Measurements from ENCODE around the gene FUT8.

Gene FUT8

DNA sequence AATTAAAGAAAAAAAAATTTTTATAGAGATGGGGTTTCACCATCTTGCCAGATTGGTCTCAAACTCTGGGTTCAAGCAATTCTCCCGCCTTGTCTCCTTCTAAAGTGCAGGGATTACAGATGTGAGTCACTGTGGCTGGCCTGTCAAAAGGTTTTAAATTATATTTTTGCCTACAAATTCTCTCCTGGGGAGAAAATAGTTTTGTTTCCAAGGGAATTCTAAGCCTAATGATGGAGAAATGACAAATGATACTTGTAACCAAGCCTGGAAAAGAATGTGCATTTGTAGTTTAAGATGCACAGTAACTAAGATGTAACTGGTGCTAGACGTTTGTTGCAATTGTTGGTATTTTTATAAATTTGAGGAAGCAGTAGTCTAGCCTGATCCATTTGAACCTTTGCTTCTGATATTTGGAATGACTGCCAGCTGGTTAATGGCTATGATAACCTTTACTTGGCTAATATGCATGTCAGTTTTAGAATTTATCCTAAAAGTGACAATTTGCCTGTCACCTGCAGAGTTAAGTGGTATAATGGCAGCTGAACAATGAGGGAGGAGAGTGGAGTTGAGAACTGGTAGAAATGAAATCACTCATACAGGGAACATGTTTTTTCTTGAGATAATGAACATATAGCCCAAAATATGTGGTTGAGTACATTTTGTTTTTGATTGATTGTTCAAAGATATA, 148.0 kb downstream of the FUT8 start:
- DNase-seq, result no peak

DNA sequence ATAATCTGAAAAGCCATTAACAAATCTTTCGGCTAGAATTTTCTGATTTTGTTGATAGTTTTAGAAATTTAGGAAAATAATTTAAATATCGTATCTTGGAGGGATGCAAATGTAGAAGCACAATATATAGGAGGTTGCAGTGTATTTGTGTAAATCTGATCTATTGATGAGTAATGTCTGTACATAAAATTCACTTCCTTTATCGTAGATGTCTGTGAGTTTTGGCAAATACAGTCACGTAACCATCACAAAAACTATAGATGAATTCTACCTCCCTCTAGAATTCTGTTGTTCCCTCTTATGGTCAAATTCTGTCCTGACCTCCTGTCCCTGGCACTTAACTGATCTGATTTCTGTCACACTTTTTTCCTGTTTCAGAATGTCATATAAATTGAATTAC, 151.8 kb downstream of the FUT8 start:
- DNase-seq, result no peak

DNA sequence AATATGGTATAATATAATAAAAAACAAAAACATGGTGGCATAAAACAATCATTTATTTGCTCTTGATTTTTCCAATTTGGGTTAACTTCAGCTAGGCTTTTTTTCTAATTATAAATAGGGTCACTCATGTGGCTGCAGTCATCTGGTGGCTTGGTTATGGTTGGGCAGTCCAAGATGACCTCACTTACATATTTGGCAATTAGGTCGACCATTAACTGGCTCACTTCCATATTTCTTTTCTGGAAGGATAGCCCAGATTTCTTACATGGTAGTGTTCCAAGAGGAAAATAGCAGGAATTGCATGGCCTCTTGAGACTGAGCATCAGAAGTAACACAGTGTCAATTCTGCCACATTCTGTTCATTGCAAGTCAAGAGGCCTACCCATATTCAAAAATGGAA, 153.4 kb downstream of the FUT8 start:
- no peak for DNase-seq

DNA sequence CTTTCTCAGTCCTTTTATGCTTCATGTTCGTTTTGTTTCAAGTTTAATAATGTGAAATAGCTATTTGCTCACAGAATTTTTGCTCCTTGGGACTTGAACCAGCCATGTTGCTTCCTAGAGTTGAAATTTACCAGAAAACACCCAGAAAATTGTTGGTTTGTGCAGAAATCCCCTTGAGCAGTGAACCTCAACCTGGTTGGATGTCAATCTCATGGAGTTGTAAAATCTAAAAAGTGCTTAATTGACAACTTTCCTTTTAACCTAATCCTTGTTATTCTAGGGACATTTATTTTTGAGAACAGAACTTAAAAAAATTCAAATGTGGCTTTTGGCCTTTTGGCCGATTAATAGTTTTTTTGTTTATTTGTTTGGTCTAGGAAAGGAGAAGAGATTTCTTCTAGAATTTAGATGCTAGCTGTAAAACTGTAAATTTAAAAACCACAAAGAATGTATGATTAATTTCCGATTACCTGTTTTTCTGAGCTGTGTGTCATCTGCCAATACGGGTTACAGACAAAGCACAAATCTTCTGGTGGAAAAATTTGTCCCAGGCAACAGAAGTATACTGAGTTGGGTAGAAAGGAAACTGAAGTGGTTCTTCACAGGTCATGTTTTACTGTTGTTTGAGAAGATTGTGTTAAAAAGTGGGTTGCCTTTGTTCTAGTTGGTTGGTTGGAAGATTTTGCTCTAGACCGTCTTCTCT, 154.4 kb downstream of the FUT8 start:
- DNase-seq, result no peak

DNA sequence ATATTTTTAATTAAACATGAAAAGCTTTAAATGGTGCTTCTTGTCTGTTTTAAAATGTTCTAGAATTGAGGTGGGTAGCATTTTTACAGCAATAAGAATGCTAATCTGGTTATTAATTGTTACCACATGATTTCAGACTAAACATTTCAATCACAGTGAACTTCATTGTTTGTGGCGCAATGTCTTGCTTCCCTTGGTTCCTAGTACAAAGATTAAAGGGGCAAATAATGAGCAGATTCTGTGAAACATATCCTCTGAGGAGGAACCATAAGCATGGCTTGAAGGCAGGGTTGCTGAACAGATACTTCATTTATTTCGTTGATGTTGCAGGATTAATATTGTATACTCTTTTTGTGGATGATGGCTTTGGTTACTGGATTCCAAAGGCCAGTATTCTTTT, 162.1 kb downstream of the FUT8 start:
- DNase-seq, result no peak

- DNase-seq, result no peak
Observed at GRCh38 chr14:65575389-65575788, 162.9 kb downstream of the FUT8 start.

- DNase-seq, result no peak
Observed at GRCh38 chr14:65580973-65581372, 168.4 kb downstream of the FUT8 start.

GRCh38 chr14:65581378-65581777, 168.8 kb downstream of the FUT8 start:
- no peak for DNase-seq

DNA sequence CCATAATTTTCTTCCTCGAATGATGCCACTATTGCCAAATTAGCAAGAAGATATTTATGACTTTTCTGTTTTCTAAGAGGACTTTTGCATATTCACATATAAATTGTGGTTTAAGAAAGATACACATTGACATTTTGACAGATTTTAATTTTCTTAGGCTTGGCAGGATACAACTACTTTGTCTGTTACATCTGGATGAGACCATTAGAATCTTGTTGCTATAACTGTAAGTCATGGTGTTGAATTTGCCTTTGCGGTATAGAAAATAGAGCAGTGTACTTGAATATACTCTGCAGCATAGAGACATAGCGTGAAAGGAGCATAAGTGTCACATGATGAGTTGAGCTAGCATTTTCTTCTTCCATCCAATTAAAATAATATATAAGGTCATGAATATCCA, 169.3 kb downstream of the FUT8 start:
- DNase-seq, result no peak

DNA sequence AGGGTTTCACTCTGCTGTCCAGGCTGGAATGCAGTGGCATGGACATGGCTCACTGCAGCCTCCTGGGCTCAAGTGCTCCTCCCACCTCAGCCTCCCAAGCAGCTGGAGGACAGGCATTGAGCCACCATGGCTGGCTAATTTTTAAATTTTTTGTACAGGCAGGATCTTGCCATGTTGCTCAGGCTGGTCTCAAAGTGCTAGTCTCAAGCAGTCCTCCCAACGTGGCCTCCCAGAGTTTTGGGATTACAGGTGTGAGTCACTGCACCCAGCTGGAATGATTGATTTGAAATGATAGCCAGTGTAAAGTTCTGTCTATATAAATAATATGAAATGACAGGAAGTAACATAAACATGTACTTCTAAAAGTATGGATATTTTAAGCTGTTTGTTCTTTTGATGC, 172.7 kb downstream of the FUT8 start:
- no peak for DNase-seq

DNA sequence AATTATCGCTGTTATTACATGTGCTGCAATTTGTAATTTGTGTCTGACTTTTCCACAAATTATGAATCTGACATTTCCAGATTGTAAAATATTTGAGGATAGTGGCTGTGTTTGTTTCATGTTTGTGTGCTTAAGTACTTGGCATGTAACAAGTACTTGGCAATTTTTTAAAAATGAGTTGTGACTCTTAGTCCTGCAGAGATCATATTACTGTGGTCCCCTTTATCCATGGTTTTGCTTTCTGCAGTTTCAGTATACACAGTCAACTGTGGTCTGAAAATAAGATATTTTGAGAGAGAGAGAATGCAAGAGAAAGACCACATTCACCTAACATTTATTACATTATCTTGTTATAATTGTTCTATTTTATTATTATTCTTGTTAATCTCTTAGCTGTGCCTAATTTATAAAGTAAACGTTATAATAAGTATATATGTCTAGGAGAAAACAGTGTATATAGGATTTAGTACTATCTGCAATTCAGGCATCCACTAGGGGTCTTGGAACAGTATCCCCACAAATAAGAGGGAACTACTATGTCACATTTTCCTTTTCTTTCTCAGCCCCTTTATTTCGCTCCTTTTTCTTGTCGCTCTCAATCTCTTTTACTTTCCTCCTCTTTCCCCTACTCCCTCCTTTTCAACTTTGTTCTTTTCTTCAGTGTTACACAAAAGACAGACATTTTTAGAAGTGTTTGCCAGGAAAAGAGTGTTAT, 176.1 kb downstream of the FUT8 start:
- no peak for DNase-seq

GRCh38 chr14:65594153-65594881, 181.8 kb downstream of the FUT8 start:
- no peak for DNase-seq

- DNase-seq, result no peak
Observed at GRCh38 chr14:65594882-65595237, 182.3 kb downstream of the FUT8 start.

GRCh38 chr14:65599375-65599774, 186.8 kb downstream of the FUT8 start:
- no peak for DNase-seq

DNA sequence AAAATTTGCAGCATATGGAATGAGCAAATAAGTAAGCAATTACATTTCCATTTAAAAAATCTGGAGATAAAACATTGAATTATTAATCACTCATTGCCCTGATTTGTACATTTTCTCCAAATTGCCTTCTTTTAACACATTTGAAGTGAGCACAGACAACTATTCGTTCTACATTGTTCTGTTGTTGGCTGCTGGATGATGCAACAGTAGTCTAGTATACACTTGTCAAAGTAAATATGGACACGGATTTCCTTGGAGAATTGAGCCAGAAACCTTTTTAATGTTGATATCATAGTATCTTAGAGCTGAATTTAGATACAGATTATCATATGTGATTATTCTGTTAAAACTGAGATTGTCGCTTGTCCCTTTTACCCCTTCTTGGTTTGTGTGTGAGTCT, 188.2 kb downstream of the FUT8 start:
- no peak for DNase-seq

GRCh38 chr14:65604535-65604934, 192.0 kb downstream of the FUT8 start:
- DNase-seq, result no peak

- DNase-seq, result no peak
Observed at GRCh38 chr14:65604936-65605335, 192.4 kb downstream of the FUT8 start.

GRCh38 chr14:65606460-65606859, 193.9 kb downstream of the FUT8 start:
- no peak for DNase-seq

GRCh38 chr14:65613131-65613650, 200.7 kb downstream of the FUT8 start:
- no peak for DNase-seq

DNA sequence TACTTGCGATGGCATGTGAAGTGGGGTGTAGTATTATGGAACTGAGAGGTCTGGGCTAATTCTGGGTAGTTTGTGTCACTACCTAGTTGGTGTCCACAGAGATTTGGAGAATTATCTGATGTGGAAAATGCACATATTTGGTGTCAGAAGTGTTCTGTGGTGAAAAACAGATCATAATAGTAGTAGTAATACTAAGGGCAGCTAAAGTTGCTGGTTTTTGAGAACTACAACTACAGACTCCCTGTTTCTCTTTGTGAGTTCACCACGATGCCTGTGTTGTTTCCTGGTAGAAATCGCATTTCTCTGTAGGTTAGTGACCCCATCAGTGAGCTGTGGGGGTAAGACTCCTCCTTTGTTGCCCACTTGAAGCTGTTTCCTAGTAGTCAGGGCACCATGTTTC, 206.5 kb downstream of the FUT8 start:
- no peak for DNase-seq

DNA sequence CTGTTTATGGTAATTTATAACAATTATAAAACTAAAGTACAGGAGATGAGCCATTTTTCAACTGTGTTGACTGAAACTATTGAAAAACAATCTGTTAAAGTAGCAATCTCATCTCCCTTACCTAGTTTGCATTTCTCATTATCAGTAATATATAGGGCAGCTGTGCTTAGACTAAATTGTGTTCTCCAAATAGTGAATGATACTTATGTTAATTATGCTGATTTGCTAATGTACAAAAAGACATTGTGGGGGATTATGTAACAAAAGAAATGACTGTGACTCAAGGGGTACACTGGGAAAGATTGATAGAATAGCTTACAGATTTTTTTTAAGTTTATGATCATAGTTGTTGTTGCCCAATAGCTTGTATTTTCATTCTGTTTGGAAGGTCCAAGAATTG, 207.7 kb downstream of the FUT8 start:
- no peak for DNase-seq

DNA sequence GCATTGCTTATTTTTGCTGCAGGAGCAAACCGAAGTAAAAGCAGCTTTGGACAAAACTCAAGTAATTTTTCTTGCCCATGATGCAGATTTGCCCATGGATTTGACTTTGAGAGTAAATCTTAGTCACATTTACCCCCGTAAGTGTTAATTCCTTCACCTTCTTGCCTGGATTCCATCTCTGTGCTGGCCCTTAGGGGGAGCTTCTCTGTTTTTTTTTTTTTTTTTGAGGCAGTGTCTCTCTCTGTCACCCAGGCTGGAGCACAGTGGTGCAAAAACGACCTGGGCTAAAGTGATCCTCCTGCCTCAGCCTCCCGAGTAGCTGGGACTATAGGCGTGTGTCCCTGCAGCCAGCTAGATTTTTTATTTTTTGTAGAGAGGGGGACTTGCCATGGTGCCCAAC, 210.2 kb downstream of the FUT8 start:
- no peak for DNase-seq

DNA sequence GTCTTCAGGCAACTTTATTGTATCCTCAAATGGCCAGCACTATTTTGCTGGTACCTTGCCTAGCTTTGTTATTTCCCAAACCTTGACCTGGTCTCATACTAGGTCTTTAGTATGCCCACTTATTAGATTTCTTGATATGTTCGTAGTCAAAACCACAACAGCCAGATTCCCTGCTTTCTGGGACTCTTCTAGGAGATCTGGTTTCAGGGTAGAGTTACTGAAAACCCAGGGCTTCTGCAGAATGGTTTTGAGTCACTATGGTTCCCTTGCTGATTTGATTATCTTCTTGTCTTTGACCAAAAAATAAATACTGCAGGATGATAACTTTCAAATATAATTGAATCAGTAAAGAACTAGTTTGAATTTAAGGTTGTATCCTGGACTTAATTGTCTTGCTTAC, 211.2 kb downstream of the FUT8 start:
- no peak for DNase-seq
